ENCODE results near the gene CASP10.

Gene CASP10

GRCh38 chr2:201256082-201256481, 73.1 kb downstream of the CASP10 start:
- no peak for FAIRE-seq
- TF ChIP-seq, protein P1, sequence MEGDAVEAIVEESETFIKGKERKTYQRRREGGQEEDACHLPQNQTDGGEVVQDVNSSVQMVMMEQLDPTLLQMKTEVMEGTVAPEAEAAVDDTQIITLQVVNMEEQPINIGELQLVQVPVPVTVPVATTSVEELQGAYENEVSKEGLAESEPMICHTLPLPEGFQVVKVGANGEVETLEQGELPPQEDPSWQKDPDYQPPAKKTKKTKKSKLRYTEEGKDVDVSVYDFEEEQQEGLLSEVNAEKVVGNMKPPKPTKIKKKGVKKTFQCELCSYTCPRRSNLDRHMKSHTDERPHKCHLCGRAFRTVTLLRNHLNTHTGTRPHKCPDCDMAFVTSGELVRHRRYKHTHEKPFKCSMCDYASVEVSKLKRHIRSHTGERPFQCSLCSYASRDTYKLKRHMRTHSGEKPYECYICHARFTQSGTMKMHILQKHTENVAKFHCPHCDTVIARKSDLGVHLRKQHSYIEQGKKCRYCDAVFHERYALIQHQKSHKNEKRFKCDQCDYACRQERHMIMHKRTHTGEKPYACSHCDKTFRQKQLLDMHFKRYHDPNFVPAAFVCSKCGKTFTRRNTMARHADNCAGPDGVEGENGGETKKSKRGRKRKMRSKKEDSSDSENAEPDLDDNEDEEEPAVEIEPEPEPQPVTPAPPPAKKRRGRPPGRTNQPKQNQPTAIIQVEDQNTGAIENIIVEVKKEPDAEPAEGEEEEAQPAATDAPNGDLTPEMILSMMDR (IDR thresholded peaks at IDR 0.05; ENCODE audit: insufficient read depth, missing control alignments), result no peak
- DNase-seq (ENCODE audit: insufficient read length, low spot score), result no peak

GRCh38 chr2:201257381-201257955, 74.5 kb downstream of the CASP10 start:
- DNase-seq (ENCODE audit: insufficient read length, low spot score) (no peak), FAIRE-seq (no peak)
- TF ChIP-seq, protein P1 (IDR thresholded peaks at IDR 0.05; ENCODE audit: insufficient read depth, missing control alignments), result no peak

DNA sequence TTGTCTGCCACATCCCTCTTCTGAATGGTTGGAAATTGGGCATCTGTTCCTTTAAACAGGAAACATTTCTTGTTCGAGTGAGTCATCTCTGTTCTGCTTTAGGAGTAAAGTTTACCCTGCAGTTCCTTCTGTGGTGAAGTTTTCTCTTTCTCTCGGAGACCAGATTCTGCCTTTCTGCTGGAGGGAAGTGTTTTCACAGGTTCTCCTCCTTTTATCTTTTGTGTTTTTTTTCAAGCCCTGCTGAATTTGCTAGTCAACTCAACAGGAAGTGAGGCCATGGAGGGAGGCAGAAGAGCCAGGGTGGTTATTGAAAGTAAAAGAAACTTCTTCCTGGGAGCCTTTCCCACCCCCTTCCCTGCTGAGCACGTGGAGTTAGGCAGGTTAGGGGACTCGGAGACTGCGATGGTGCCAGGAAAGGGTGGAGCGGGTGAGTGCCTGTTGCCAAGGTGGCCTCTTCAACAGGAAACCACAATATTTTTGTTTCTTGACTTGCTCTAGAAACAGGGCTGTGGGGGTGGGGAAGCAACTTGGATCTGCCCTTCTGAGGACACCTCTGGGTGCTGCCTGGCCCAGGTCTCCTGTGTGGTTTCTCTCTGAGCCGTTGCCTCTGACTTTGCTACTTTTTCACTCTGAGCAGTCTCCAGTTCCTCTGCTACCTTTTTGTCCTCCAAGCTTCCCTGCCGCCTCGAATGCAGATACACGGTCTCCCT, 75.2 kb downstream of the CASP10 start:
- TF ChIP-seq, protein P1 (IDR thresholded peaks at IDR 0.05; ENCODE audit: insufficient read depth, missing control alignments), result no peak
- DNase-seq (ENCODE audit: insufficient read length, low spot score) (no peak), FAIRE-seq (no peak)

GRCh38 chr2:201258666-201259615, 76.0 kb downstream of the CASP10 start:
- FAIRE-seq, result no peak
- TF ChIP-seq, protein P1 (IDR thresholded peaks at IDR 0.05; ENCODE audit: insufficient read depth, missing control alignments), result no peak
- no peak for DNase-seq (ENCODE audit: insufficient read length, low spot score)

GRCh38 chr2:201260302-201260800, 77.4 kb downstream of the CASP10 start, which contains the start of gene CASP8:
TSS of gene CASP8 (plus strand) at chr2:201260536. CDS start at chr2:201266487, 5,951 bp downstream.
- TF ChIP-seq, protein P1 (IDR thresholded peaks at IDR 0.05; ENCODE audit: insufficient read depth, missing control alignments), result no peak
- FAIRE-seq (no peak), DNase-seq (ENCODE audit: insufficient read length, low spot score) (no peak)

DNA sequence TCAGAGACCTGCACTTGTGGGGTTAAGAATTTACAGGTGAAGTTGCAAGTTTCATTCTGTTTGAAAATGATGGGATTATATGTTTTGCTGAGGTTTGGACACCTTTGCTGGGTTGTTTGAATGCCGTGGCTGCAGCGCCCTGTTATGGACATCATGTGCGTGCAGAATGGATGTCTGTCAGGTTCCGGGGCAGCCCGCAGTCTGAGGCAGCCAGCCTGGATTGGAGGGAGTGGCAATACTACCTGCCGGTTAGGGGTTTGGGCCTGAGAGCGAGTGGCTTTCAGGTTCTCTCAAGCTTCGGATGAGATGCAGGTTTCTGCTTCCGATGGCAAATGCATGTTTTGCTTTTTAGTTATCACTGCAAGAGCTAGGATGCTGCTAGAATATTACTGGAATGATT, 78.5 kb downstream of the CASP10 start:
- no peak for FAIRE-seq
- no peak for DNase-seq (ENCODE audit: insufficient read length, low spot score)
- TF ChIP-seq, protein P1 (IDR thresholded peaks at IDR 0.05; ENCODE audit: insufficient read depth, missing control alignments), result no peak

Data from D721Med (cell line).